Erythroblast (primary cell): ENCODE measurements around the gene CCR9.

ENCODE experiments used
- GATA1 ChIP-seq: IDR thresholded peaks from 2 replicates; pipeline ENCODE4 v1.6.1; 2011; ENCODE audit warnings: low read depth, mild to moderate bottlenecking, control low read depth, low read length, moderate library complexity
- POLR2A ChIP-seq: IDR thresholded peaks from 2 replicates; pipeline ENCODE4 v1.6.1; 2011; ENCODE audit warnings: mild to moderate bottlenecking, low read length

DNA sequence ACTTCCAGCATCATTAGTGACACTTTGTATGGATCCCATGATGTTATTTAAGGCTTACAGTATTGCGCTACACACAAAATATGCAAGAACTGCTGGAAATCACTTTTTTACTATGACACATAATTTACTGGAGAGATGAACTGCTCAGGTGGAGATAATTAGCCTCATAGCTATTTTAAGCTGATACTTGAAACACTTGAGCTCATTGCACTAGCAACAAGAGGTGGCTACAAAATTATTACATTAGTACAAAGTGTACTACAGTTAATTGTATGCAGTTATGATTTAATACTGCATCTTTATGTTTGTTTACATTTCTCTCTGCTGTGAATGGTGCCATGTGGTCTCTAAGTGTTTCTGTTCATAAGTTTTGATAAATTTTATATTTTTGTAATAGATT lies 38.0 kb upstream of the CCR9 start:
- TF ChIP-seq POLR2A: no peak
- TF ChIP-seq GATA1: no peak
